ENCODE measurements around the gene ERICH4.

DNA sequence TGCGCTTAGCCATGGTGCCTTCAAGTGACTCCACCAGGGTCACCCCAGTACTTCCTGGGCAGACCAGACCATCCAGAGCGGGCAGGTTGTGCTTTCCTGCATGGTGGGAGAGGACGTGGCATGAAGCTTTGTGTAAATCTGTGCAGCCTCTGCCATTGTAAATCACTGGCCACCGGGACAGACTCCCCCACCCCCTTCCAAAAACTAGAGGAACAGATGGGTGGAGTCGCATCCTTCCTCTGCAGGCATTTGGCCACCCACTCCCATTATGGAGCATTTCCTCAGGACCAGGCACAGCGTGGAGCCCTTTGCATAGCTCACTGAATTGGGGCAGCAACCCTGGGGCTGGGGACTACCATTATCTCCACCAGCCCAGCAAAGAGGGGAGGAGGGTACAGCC lies 37.2 kb upstream of the ERICH4 start:
- TF ChIP-seq SAP30 (IDR thresholded peaks at IDR 0.05; ENCODE audit: insufficient read depth, insufficient replicate concordance, low read length) = no peak
- no peak for TF ChIP-seq SP2 (IDR thresholded peaks at IDR 0.05; ENCODE audit: low read length)
- no peak for TF ChIP-seq RFX5 (IDR thresholded peaks at IDR 0.05; ENCODE audit: borderline replicate concordance, low read depth, low read length)
